Stimulated activated naive B cell treated with anti-CD40 and anti-IgM and Interleukin-4, amounts not matched to agents 10 μg/mL and 1 μg/mL and 100 μg/mL, for 72 hours (primary cell): ENCODE results near the gene PVALB.

ENCODE experiments used
- ATAC-seq, 2 donors: fragments of 150-1000 bp; cut with Tn5 transposase; replicated peaks; 2 replicates each; pipeline ENCODE4 v1.10.0; 2021; ENCODE audit warnings: moderate library complexity in 1 of 2
- DNase-seq: peaks from one replicate; pipeline ENCODE4 v3.0.0; 2021
- H3K27ac Mint-ChIP-seq: one replicate; pipeline ENCODE4 v1.8.0; 2022; ENCODE audit warnings: mild to moderate bottlenecking, mixed read lengths
- H3K27me3 Mint-ChIP-seq, 2 donors: one replicate each; pipeline ENCODE4 v1.8.0; 2022; ENCODE audit warnings: mixed read lengths in 2 of 2
- H3K36me3 Mint-ChIP-seq, 2 donors: one replicate each; pipeline ENCODE4 v1.8.0; 2022; ENCODE audit warnings: mixed read lengths in 2 of 2, mild to moderate bottlenecking in 1 of 2
- H3K4me1 Mint-ChIP-seq, 2 donors: one replicate each; pipeline ENCODE4 v1.8.0; 2022; ENCODE audit warnings: mixed read lengths in 2 of 2, mild to moderate bottlenecking in 1 of 2
- H3K4me3 Mint-ChIP-seq, 2 donors: one replicate each; pipeline ENCODE4 v1.8.0; 2022; ENCODE audit warnings: mild to moderate bottlenecking in 2 of 2, mixed read lengths in 2 of 2, moderate library complexity in 1 of 2
- H3K9me3 Mint-ChIP-seq, 2 donors: one replicate each; pipeline ENCODE4 v1.8.0; 2022; ENCODE audit warnings: mixed read lengths in 2 of 2, mild to moderate bottlenecking in 1 of 2

Gene PVALB

GRCh38 chr22:36815558-36816338 lies 1.1 kb downstream of the PVALB start:
- H3K27me3 Mint-ChIP-seq = peaks cover 66 to 73% of the 10 kb centered on the region in 2 donors
- ATAC-seq (no peak), DNase-seq (no peak)
- H3K36me3 Mint-ChIP-seq = no peaks in the 10 kb centered on the region
- no peak overlapping the region for H3K27ac Mint-ChIP-seq
- peaks cover 6 to 9% of the 10 kb centered on the region in 2 donors for H3K4me1 Mint-ChIP-seq
- no peaks in the 10 kb centered on the region for H3K9me3 Mint-ChIP-seq
- H3K4me3 Mint-ChIP-seq = no peak overlapping the region

- DNase-seq (no peak), ATAC-seq (no peak)
- H3K27ac Mint-ChIP-seq = no peak overlapping the region
- no peaks in the 10 kb centered on the region for H3K36me3 Mint-ChIP-seq
- H3K4me1 Mint-ChIP-seq = peaks cover 6 to 9% of the 10 kb centered on the region in 2 donors
- no peak overlapping the region for H3K4me3 Mint-ChIP-seq
- peaks cover 56 to 64% of the 10 kb centered on the region in 2 donors for H3K27me3 Mint-ChIP-seq
- H3K9me3 Mint-ChIP-seq = no peaks in the 10 kb centered on the region
Measured at GRCh38 chr22:36814801-36815200, 2.0 kb downstream of the PVALB start.

GRCh38 chr22:36811094-36811800 lies 5.6 kb downstream of the PVALB start:
- H3K4me1 Mint-ChIP-seq = peaks cover 2% of the 10 kb centered on the region in 2 donors
- no peaks in the 10 kb centered on the region for H3K36me3 Mint-ChIP-seq
- no peak overlapping the region for H3K4me3 Mint-ChIP-seq
- no peak overlapping the region for H3K27ac Mint-ChIP-seq
- ATAC-seq (no peak), DNase-seq (no peak)
- no peaks in the 10 kb centered on the region for H3K9me3 Mint-ChIP-seq
- H3K27me3 Mint-ChIP-seq = peaks cover 25 to 37% of the 10 kb centered on the region in 2 donors

- Mint-ChIP-seq H3K4me1 (peaks cover 0 to 2% of the 10 kb centered on the region in 2 donors), H3K27ac (no peak overlapping the region), H3K27me3 (peaks cover 23 to 25% of the 10 kb centered on the region in 2 donors), H3K9me3 (no peaks in the 10 kb centered on the region), H3K4me3 (no peak overlapping the region), H3K36me3 (no peaks in the 10 kb centered on the region)
- no peak for ATAC-seq
- DNase-seq = no peak
Measured at GRCh38 chr22:36809351-36809750, 7.5 kb downstream of the PVALB start.

GRCh38 chr22:36808721-36809344 lies 8.0 kb downstream of the PVALB start:
- H3K4me3 Mint-ChIP-seq = no peak overlapping the region
- H3K27me3 Mint-ChIP-seq = peaks cover 18 to 25% of the 10 kb centered on the region in 2 donors
- no peak for ATAC-seq
- H3K9me3 Mint-ChIP-seq = no peaks in the 10 kb centered on the region
- no peak for DNase-seq
- no peak overlapping the region for H3K27ac Mint-ChIP-seq
- H3K36me3 Mint-ChIP-seq = no peaks in the 10 kb centered on the region
- H3K4me1 Mint-ChIP-seq = no peaks in the 10 kb centered on the region

- Mint-ChIP-seq H3K36me3 (no peaks in the 10 kb centered on the region), H3K27ac (no peak overlapping the region), H3K27me3 (peaks cover 15 to 29% of the 10 kb centered on the region in 2 donors), H3K9me3 (no peaks in the 10 kb centered on the region), H3K4me1 (no peaks in the 10 kb centered on the region), H3K4me3 (no peak overlapping the region)
- ATAC-seq = no peak
- DNase-seq = no peak
Measured at GRCh38 chr22:36807627-36808026, 9.2 kb downstream of the PVALB start.

GRCh38 chr22:36806835-36807234 lies 10.0 kb downstream of the PVALB start:
- Mint-ChIP-seq H3K4me3 (no peak overlapping the region), H3K36me3 (no peaks in the 10 kb centered on the region), H3K9me3 (no peaks in the 10 kb centered on the region), H3K27ac (no peak overlapping the region), H3K27me3 (peaks cover 11 to 31% of the 10 kb centered on the region in 2 donors), H3K4me1 (no peaks in the 10 kb centered on the region)
- DNase-seq = no peak
- ATAC-seq = no peak

GRCh38 chr22:36803358-36803757 lies 13.5 kb downstream of the PVALB start:
- ATAC-seq = no peak
- H3K9me3 Mint-ChIP-seq = no peaks in the 10 kb centered on the region
- peaks cover 9 to 45% of the 10 kb centered on the region in 2 donors for H3K27me3 Mint-ChIP-seq
- no peak overlapping the region for H3K4me3 Mint-ChIP-seq
- H3K27ac Mint-ChIP-seq = no peak overlapping the region
- peaks cover 0 to 6% of the 10 kb centered on the region in 2 donors for H3K4me1 Mint-ChIP-seq
- no peak for DNase-seq
- no peaks in the 10 kb centered on the region for H3K36me3 Mint-ChIP-seq

GRCh38 chr22:36798674-36799066 lies 18.2 kb downstream of the PVALB start:
- Mint-ChIP-seq H3K27ac (no peak overlapping the region), H3K27me3 (peaks cover 17 to 37% of the 10 kb centered on the region in 2 donors), H3K36me3 (no peaks in the 10 kb centered on the region), H3K4me1 (peaks cover 11 to 27% of the 10 kb centered on the region in 2 donors), H3K4me3 (no peak overlapping the region), H3K9me3 (no peaks in the 10 kb centered on the region)
- ATAC-seq (no peak), DNase-seq (no peak)

GRCh38 chr22:36797911-36798673 lies 18.7 kb downstream of the PVALB start:
- Mint-ChIP-seq H3K36me3 (no peaks in the 10 kb centered on the region), H3K27me3 (peaks cover 11 to 31% of the 10 kb centered on the region in 2 donors), H3K9me3 (no peaks in the 10 kb centered on the region), H3K4me3 (peak overlapping the region in 1 of 2 donors; percentile 6), H3K4me1 (peaks cover 11 to 27% of the 10 kb centered on the region in 2 donors), H3K27ac (peak overlapping the region; percentile 21)
- no peak for DNase-seq
- peak; percentile 95 for ATAC-seq

GRCh38 chr22:36797374-36797773 lies 19.5 kb downstream of the PVALB start:
- Mint-ChIP-seq H3K4me3 (no peak overlapping the region), H3K4me1 (peaks cover 11 to 27% of the 10 kb centered on the region in 2 donors), H3K27me3 (peaks cover 9 to 31% of the 10 kb centered on the region in 2 donors), H3K9me3 (no peaks in the 10 kb centered on the region), H3K36me3 (no peaks in the 10 kb centered on the region), H3K27ac (no peak overlapping the region)
- ATAC-seq = no peak
- no peak for DNase-seq

GRCh38 chr22:36796552-36797175 lies 20.2 kb downstream of the PVALB start:
- ATAC-seq (no peak), DNase-seq (no peak)
- H3K27ac Mint-ChIP-seq = no peak overlapping the region
- H3K9me3 Mint-ChIP-seq = no peaks in the 10 kb centered on the region
- H3K36me3 Mint-ChIP-seq = no peaks in the 10 kb centered on the region
- H3K4me1 Mint-ChIP-seq = peaks cover 11 to 27% of the 10 kb centered on the region in 2 donors
- peaks cover 9 to 27% of the 10 kb centered on the region in 2 donors for H3K27me3 Mint-ChIP-seq
- H3K4me3 Mint-ChIP-seq = no peak overlapping the region

- Mint-ChIP-seq H3K36me3 (no peaks in the 10 kb centered on the region), H3K27me3 (peaks cover 9 to 21% of the 10 kb centered on the region in 2 donors), H3K4me1 (peaks cover 18 to 36% of the 10 kb centered on the region in 2 donors), H3K27ac (no peak overlapping the region), H3K4me3 (no peak overlapping the region), H3K9me3 (no peaks in the 10 kb centered on the region)
- ATAC-seq (no peak), DNase-seq (no peak)
Measured at GRCh38 chr22:36795633-36796032, 21.2 kb downstream of the PVALB start.
